Skin of body (tissue), 2 donors: ENCODE measurements around the gene TRDMT1. TPM values are rescaled to one million over a fixed set of nuclear protein-coding genes. Genes with fewer than 3 reads are reported as not detected.

Experiments
- DNase-seq: peaks from one replicate; lab custom pipeline; 2025; lab: John Stamatoyannopoulos, UW
- total RNA-seq: library from RNA; depleted of rRNA; stranded (reverse); fragments of >200 nt; gene quantifications from one replicate; pipeline ENCODE4 v1.2.3, GENCODE V29; 2014

Gene TRDMT1
- total RNA-seq, 1 donor from 2014 or later = 17.7 TPM

GRCh38 chr10:17213646-17214349 is 12.3 kb upstream of the TRDMT1 start:
- no peak for DNase-seq

GRCh38 chr10:17212802-17213221 is 11.3 kb upstream of the TRDMT1 start:
- no peak for DNase-seq

- DNase-seq = no peak
These were observed 8.9 kb upstream of the TRDMT1 start for GRCh38 chr10:17210361-17210760.

- peak; percentile 31 for DNase-seq
These were observed 8.4 kb upstream of the TRDMT1 start for GRCh38 chr10:17209881-17210280.

GRCh38 chr10:17209302-17209701 is 7.8 kb upstream of the TRDMT1 start:
- no peak for DNase-seq

- no peak for DNase-seq
These were observed 7.0 kb upstream of the TRDMT1 start for GRCh38 chr10:17208476-17208875.

- no peak for DNase-seq
These were observed 4.8 kb upstream of the TRDMT1 start for GRCh38 chr10:17206210-17206709.

- DNase-seq = no peak
These were observed 1.9 kb upstream of the TRDMT1 start for GRCh38 chr10:17203416-17203815.

GRCh38 chr10:17202999-17203398 is 1.5 kb upstream of the TRDMT1 start:
- no peak for DNase-seq

GRCh38 chr10:17202506-17202905 is 1.0 kb upstream of the TRDMT1 start:
- DNase-seq = no peak

GRCh38 chr10:17201794-17202116 is 283 bp upstream of the TRDMT1 start:
- no peak for DNase-seq

- peak; percentile 68 for DNase-seq
These were observed 1.2 kb downstream of the TRDMT1 start for GRCh38 chr10:17200001-17200911.

GRCh38 chr10:17199351-17199804 is 2.1 kb downstream of the TRDMT1 start:
- DNase-seq = peak; percentile 45

- no peak for DNase-seq
These were observed 4.9 kb downstream of the TRDMT1 start for GRCh38 chr10:17196573-17196972.

- peak; percentile 39 for DNase-seq
These were observed 5.4 kb downstream of the TRDMT1 start for GRCh38 chr10:17196045-17196444.

- DNase-seq = no peak
These were observed 6.4 kb downstream of the TRDMT1 start for GRCh38 chr10:17195083-17195482.

GRCh38 chr10:17190602-17191001 is 10.9 kb downstream of the TRDMT1 start:
- DNase-seq = no peak

GRCh38 chr10:17188644-17189172 is 12.8 kb downstream of the TRDMT1 start:
- DNase-seq = no peak

GRCh38 chr10:17185873-17186272 is 15.6 kb downstream of the TRDMT1 start:
- DNase-seq = no peak

GRCh38 chr10:17183110-17183509 is 18.4 kb downstream of the TRDMT1 start:
- no peak for DNase-seq

- DNase-seq = no peak
These were observed 19.7 kb downstream of the TRDMT1 start for GRCh38 chr10:17181751-17182150.

GRCh38 chr10:17181110-17181509 is 20.4 kb downstream of the TRDMT1 start:
- no peak for DNase-seq
